Endometrium (tissue), 2 donors: ENCODE measurements around the gene GLOD4.
"Not testable (repeated sequence)": the region's sequence is repeated elsewhere in the genome, so short reads cannot be mapped to it uniquely, and the experiment has no call there.

ENCODE experiments used
- FAIRE-seq: peaks from 2 replicates; lab custom pipeline; 2012; peaks lifted over from hg19 to GRCh38; lab: Jason Lieb, UNC
- donor health status: control.
- donor health status: control.

GLOD4 gene, protein sequence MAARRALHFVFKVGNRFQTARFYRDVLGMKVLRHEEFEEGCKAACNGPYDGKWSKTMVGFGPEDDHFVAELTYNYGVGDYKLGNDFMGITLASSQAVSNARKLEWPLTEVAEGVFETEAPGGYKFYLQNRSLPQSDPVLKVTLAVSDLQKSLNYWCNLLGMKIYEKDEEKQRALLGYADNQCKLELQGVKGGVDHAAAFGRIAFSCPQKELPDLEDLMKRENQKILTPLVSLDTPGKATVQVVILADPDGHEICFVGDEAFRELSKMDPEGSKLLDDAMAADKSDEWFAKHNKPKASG

DNA sequence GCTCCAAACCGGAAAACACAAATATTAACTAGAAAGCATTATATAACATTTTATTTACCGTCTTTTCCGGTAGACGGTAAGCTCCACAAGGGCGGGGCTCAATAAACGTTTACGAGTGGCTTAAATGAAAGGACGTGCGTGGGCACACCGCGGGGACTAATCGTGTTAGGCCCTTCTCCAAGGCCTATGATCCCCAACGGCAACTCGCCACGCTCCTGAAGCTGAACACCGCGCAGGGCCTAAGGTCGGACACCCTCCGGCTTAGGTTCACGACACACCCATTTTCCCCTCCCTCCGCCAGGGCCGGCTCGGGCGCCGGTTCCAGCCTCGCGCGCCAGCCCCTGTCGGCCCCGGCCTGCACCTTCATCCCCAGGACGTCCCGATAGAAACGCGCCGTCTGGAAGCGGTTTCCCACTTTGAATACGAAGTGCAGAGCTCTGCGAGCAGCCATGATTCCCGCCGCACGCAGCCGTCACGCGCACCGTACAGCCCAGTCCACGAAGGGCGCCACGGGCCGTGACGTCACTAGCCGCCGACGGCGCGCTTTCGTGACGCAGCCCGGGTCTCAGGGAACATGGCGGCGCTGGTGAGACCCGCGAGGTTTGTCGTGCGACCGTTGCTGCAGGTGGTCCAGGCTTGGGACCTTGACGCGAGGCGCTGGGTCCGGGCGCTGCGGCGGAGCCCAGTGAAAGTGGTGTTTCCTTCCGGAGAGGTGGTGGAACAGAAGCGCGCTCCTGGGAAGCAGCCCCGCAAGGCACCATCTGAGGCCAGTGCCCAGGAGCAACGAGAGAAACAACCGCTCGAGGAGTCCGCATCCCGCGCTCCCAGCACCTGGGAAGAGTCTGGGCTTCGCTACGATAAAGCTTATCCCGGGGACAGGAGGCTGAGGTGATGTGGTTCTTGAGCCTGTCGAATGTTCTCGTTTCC lies at the start of gene GLOD4, which contains the start of gene MRM3:
Gene GLOD4, minus strand, starts transcription at position 476 of the 927 bp plus-strand sequence. Its CDS starts 25 bp downstream, at position 451.
Gene MRM3, plus strand, starts transcription at position 549 of the 927 bp plus-strand sequence. Its CDS starts 26 bp downstream, at position 575.
- no peak for FAIRE-seq

DNA sequence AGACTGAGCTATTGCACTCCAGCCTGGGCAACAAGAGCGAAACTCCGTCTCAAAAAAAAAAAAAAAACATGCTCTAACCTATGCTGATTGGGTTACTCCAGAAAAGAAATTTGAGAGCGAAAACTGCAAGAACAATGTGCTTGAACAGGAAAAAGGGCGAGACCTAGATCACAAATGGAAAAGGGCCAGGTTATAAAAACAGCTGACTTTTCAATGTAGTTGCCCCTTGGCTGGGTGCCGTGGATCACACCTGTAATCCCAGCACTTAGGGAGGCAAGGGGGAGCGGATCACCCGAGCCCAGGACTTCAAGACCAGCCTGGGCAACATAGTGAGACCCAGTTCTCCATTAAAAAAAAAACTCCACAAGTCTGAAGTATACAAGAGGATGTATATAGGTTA lies 48.9 kb upstream of the GLOD4 start:
- no peak for FAIRE-seq

DNA sequence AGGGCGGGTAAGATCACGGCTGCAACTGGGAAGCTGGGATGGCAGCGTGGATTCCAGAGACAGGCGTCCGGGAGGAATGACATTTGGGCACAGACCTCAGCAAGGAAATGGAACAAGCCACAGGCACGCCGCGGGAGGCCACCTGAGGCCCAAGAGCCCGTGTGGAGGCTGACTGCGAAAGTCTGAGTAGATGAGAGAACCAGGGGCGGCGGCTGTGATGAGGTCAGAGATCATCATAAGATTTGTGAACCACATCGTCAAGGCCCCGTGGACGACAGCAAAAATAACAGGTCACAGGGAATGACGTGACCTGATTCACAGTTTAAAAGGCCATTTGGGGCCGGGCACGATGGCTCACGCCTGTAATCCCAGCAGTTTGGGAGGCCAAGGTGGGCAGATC lies 48.3 kb upstream of the GLOD4 start:
- no peak for FAIRE-seq

DNA sequence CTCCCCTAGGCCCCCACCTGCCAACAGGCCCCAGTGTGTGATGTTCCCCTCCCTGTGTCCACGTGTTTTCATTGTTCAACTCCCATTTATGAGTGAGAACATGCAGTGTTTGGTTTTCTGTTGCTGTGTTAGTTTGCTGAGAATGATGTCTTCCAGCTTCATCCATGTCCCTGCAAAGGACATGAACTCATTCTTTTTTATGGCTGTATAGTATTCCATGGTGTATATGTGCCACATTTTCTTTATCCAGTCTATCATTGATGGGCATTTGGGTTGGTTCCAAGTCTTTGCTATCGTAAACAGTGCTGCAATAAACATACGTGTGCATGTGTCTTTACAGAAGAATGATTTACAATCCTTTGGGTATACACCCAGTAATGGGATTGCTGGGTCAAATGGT lies 47.5 kb upstream of the GLOD4 start:
- not testable (repeated sequence) for FAIRE-seq

DNA sequence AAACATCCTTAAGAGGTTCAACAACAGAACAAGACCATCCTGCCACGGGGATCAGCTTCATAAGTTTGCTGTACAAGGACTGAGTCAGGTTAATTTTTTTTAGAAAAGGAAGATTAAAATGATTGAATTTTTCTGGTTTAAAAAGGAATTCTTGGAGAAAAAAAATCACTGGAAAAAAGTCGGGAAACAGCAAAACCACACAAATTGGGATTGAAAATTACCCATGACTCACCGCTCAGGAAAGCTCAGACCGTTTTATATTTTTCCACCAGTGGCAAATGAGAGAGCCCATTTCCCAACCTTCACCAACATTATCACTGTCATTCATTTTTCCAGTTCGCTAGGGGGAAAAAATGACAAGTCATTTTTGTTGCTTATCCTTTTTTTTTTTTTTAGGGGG lies 46.7 kb upstream of the GLOD4 start:
- no peak for FAIRE-seq

DNA sequence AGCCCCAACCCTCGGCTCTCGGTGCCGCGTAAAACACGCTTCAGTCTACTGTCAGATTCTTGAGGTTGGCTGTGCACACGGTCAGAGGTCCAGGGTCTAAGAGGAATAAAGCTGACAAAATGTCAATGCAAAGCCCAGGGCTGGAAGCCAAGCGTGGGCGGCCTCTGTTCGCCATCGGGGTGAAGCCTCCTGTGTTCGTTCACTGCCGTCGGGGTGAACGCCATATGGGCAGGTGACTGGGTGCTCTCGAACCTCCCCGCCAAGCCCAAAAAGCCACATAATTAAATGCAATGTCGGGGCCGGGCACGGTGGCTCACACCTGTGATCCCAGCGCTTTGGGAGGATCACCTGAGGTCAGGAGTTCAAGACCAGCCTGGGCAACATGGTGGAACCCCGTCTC lies 44.7 kb upstream of the GLOD4 start:
- no peak for FAIRE-seq

DNA sequence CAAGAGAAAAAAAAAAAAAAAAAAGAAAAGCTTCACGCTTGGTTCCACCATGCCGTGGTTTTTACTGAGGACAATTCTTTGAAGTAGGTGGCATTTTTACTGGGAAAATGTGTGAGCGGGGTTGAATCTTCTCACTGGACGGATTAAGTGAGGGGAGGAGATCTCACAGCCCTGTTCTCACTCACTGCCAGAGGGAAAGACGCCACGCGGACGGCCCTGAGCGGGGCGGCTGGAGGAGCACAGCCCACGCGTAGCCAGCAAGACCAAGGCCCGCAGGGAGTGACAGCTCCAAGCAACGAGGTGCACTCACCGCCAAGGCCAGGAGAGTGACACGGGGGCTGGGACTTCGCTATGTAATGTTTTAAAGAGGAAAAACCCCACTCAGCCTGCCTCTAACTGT lies 43.1 kb upstream of the GLOD4 start:
- FAIRE-seq: no peak

DNA sequence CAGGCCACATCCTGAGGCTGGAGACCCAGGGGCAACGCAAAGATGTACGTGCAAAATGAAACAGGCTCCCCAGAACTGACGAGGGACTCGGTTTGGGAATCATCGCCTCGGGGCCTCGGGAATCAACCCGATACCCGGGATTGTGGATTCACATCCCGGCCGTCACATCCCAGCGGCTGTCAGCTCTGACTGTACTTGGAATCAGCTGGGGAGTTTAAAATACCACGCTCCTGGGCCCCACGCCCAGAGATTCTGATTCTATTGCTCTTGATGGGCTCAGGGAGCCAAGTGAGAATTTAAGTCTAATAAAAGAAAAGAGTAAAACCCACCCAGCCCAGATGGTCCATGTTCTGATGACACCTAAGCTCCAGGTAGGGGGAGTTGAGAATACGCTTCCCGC lies 42.3 kb upstream of the GLOD4 start:
- no peak for FAIRE-seq

DNA sequence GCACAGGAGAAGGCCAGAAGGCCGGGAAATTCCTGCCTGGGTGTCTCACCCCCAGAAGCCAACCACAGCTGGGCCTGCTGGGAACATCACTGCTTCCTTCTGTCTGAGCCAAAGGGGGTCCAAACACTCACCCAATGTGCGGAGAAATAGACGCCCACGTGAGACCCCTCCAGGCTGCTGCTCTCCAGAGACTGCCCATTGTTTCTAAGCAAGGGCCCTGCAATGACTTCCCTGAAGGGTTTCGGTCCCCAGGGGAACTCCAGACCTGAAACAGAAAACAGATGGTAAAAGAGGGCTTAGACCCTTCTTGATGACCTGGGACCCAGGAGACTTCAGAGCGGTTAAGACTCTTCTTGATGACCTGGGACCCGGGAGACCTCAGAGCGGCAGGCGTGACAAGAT lies 41.4 kb upstream of the GLOD4 start:
- no peak for FAIRE-seq

DNA sequence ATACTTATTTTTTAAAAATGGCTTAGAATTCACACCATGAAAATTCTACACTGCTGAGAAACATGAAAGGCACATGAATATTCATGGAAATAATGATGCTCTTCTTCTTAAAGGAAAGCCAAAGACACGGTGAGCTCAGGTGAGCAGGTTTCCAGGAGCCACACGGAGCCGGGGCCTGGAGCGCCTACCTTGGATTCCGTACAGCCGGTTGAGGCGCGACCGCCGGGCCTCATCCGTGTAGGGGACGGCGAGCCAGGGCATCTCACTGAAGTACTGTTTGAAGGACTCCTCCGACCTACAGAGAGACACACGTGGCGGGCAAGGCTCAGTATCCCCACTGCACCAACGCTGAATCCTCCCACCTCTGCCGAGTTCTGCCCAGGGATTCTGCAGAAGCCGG lies 37.2 kb upstream of the GLOD4 start:
- FAIRE-seq: no peak

DNA sequence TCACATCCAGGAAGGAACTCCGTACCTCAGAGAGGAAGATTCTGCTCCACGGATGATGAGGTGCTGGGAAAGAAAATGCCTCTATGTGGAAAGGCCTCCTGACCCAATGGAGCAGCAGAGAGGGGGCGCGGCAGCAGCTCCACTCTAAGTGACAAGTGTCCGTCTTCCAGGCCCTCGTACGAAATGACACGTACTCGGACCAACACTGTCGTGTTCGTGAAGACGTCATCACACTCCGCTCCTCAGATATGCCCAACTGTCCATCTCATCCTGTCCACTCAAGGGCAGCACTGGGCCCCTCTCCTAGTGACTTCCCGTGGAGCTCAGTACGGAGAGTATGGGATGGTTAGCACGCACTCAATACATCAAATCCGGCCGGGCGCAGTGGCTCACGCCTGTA lies 32.3 kb upstream of the GLOD4 start:
- no peak for FAIRE-seq

DNA sequence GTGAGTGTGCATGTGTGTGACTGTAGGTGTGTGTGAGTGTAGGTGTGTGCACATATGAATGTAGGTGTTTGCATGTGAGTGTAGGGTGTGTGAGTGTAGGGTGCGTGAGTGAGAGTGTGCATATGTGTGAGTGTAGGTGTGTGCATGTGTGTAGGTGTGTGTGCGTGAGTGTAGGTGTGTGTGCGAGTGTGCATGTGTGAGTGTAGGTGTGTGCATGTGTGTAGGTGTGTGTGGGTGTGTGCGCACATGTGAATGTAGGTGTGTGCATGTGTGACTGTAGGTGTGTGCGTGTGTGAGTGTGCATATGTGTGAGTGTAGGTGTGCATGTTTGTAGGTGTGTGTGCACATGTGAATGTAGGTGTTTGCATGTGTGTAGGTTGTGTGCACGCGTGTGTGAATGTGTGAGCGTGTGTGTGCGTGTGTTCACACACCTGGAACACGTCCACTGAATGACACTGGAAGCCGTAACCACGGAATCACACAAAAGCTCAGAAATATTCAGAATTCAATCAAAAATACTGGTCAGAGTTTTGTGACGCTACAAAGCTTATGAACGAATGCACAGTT lies 30.6 kb upstream of the GLOD4 start:
- FAIRE-seq: no peak

DNA sequence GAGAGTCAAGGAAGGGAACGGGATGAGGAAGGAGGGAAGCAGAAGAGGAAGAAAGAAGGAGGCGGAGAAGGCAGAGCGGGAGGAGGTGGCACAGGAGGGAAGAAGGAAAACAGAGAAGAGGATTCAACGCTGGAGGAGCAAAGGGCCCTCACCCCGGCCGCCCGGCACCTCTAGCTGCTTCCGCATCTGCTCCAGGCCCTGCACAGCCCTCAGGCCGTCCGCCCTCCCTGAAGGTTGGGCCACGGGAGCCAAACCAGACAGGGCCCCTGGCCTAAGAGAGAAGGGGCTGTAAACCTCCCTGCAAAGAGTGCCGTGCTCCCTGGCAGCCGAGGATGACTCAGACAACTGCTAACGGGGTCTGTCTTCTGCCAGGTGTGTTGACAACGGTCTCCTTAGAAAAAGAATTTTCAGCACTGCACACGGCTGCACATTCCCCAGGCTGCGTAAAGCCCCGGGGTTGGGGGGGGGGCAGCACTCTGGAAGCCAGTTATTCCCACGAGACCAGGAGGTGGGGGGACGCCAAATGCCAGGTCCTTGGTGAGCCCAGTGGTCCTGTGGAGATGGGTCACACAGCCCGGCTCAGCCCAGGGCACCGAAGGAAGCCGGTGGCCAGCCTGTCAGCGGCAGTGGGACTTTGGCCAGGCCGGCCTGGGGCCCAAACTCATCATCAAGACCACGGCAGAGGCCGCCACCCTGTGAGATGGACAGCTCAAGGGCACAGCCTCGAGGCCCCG lies 29.1 kb upstream of the GLOD4 start:
- no peak for FAIRE-seq

DNA sequence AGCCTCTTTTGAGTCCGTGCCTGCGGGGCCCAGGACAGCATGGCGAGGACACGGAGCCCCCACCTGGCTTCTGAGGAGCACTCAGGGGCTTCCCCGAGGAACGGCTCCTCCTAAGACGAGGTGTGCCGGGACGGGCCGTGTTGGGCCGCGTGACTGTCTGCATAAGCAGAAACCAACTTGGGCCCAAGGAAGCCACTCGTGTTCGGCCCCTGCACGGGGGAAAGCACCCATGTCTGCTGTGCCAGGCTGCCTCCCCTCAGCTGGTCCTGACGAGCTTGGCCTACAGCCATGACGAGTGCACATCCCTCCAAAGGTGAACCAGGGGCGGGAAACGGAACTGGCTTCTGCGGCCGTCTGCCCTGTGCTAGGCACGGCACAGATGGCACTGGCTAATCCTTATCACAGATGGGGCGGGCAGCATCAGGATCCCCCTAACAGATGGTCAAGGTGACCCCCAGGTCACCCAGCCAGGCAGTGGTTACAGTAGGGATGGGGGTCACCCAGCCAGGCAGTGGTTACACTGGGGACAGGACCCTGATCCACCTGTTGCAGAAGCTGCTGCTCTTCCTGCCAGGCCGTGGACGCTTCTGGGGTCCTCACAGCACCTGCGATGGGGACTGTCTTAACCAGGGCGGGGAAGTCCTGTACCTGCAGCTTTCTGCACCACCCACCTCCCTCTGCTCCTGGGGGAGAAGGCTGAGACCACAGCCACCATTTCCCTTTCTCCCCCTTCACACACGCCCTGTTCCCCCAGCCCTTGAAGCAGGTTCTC lies 25.6 kb upstream of the GLOD4 start:
- no peak for FAIRE-seq

DNA sequence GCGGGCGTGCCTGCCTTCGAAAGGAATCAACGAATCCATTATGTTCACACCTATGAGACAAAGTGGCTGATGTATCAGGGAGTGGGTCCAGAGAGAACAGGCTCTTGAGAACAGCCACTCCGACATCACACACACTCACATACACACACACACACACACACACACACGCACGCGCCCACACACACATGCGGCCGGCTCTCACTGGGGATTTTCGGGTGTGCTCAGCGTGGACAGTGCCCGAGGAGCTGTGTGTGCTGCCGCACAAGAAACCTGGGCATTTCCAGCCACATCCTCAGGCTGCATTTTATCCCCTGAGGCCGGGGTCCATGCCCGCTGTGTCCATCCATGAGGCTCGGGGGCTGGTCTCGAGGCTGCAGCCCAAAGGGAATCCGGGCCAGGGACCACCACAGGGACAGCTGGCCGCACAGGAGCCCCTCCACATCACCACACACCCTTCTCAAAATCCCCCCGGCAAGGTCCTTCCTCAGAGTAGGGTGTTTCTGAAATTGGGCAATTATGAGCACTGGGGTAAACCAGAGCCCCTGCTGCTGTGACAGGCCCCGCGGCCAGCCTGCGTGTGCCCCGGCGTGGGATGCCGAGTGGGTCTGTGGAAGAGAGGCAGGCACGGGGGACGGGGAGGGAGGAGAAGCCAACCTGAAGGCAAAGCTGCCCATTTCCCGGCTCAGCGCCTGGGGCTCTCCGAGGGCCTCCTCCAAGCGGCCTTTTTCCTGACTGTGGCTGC lies 24.9 kb upstream of the GLOD4 start:
- no peak for FAIRE-seq

DNA sequence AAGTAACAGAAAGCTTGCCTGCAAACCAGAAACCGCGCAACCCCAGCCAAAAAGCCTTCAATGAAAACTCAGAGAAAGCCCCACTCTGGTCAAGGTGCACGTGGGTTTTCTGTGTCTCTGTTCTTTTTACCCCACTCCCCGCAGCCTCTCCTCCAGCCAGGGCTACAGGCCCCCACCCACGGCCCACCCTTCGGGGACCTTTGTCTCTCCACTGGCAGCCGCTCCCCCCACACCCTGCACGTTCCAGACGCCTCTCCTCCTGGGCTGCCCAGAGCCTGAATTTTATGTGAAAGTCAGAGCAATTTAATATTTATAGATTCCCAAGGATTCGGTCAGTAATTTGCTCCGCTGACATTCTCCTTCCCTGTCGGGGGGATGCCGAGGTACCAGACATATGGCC lies 24.3 kb upstream of the GLOD4 start:
- no peak for FAIRE-seq

DNA sequence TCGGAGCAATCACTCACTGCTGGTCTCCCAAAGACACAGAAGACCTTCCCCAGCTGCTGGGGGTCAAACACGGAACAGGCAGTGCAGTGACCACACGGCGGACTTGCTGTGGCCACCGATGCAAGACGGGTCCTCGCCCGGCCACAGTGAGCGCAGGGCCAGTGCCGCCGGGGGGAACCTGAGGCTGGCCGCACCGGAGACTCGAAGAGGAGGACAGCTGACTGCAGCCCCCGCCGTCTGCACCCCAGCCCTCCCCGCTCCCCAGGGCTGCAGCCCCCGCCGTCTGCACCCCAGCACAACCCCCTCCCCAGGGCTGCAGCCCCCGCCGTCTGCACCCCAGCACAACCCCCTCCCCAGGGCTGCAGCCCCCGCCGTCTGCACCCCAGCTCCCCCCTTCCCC lies 23.8 kb upstream of the GLOD4 start:
- not testable (repeated sequence) for FAIRE-seq

DNA sequence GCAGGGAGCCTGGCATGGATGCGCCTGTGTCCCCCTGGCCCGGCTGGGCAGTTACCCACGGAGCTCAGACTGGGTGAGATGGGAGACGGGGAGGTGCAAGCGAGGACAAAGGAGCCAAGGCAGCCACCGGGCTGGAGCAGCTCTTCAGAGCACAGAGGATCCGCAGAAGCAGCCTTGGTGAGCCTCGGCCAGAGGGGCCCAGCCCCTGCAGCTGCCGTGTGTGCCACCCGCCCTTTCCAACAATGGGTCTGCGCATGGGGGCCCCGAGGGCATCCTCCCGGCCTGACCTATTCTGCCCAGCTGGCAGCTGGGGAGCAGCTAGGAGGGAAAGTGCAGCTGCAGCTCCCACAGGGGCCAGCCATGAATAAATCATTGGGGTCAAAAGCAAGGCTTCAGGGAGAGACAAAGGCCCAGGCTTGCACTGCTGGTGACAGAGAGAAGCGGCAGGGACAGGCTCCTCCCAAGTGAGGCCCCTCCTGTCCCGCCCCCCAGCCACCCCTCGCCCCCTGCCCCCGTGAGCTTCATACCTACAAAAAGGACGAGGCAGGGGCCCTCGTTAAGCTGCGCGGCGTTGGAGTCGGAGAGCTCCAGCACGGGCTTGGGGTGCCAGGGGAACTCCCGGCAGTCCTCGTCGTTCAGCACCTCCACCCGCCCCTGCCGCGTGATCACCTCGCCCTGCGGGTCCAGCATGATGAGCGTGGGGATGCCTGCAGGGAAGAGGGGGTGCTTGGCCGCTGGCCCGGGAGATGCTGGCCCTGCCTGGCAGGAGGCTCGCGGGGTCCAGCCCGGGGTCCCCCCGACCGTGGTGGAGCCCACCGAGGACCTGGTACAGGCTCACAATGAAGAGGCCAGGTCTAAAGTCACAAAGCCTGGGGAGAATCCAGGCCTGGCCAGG lies 22.7 kb upstream of the GLOD4 start:
- FAIRE-seq: no peak
